Testis (tissue), 2 donors: ENCODE results near the gene ARID3A.

Source experiments
- POLR2A ChIP-seq: fragments of 450-650 bp; IDR thresholded peaks from one replicate; pipeline ENCODE4 v1.6.1; 2017; ENCODE audit warnings: antibody characterized with exemption, mild to moderate bottlenecking, moderate library complexity
- TF ChIP-seq, protein P1 (sequence below), 3 experiments: fragments of 450-650 bp in 2 of 3; fragments of 200-600 bp in 1 of 3; sonication (generic) in 1 of 3; IDR thresholded peaks; one replicate each; pipeline ENCODE4 v1.5.1; 2016 to 2019; ENCODE audit warnings: antibody characterized with exemption in 3 of 3, mild to moderate bottlenecking in 2 of 3, moderate library complexity in 1 of 3

DNA sequence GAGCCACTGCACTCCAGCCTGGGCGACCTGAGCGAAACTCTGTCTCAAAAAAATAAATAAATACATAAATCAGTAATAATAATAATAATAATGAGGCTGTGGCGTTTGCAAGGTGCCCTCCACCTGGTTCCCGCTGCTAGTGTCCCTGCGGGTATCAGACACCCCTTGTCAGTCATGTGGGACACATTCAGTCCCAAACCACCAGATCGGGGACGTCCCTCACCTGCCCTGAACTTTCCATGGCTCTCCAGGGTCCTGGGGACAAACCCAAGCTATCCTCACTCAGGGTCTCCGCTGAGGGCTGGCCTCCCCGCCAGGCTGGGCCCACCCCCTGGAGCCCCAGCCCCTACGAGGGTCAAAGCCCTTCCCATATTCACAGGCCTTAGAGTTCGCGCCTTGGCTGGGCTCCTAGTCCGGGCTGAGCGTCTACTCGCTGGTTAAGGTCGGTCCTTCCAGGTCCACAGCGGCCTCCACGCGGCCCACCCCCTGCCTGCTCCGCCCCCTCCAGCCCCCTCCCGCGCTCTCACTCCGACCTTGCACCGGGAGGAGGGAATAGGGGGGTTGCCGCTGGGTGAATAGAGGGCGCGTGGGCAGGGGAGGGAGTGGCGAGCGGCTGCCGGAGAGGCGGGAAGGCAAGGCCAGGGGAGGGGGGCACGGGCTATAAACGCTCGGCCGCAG is 9.1 kb upstream of the ARID3A start:
- no peak for TF ChIP-seq POLR2A
- TF ChIP-seq, protein P1, sequence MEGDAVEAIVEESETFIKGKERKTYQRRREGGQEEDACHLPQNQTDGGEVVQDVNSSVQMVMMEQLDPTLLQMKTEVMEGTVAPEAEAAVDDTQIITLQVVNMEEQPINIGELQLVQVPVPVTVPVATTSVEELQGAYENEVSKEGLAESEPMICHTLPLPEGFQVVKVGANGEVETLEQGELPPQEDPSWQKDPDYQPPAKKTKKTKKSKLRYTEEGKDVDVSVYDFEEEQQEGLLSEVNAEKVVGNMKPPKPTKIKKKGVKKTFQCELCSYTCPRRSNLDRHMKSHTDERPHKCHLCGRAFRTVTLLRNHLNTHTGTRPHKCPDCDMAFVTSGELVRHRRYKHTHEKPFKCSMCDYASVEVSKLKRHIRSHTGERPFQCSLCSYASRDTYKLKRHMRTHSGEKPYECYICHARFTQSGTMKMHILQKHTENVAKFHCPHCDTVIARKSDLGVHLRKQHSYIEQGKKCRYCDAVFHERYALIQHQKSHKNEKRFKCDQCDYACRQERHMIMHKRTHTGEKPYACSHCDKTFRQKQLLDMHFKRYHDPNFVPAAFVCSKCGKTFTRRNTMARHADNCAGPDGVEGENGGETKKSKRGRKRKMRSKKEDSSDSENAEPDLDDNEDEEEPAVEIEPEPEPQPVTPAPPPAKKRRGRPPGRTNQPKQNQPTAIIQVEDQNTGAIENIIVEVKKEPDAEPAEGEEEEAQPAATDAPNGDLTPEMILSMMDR (IDR thresholded peaks at IDR 0.05) = no peak
